IMR-90 (cell line): ENCODE data around the gene PLXNA4.

Experiments used
- MAZ ChIP-seq: IDR thresholded peaks from 2 replicates; pipeline ENCODE4 v1.6.1; 2012; ENCODE audit warnings: low read depth, mild to moderate bottlenecking, low read length, improper control_type of control experiment, moderate library complexity, borderline replicate concordance
- MXI1 ChIP-seq: IDR thresholded peaks from 2 replicates; pipeline ENCODE4 v1.6.1; 2012; ENCODE audit warnings: low read depth, mild to moderate bottlenecking, low read length, moderate library complexity, borderline replicate concordance
- NFE2L2 ChIP-seq: fragments of 150-350 bp; IDR thresholded peaks from 2 replicates; pipeline ENCODE4 v1.6.1; 2016; ENCODE audit warnings: low read depth, mild to moderate bottlenecking, low read length
- POLR2A ChIP-seq: IDR thresholded peaks from 2 replicates; pipeline ENCODE4 v1.6.1; 2012; ENCODE audit warnings: mild to moderate bottlenecking, low read depth, low read length
- RAD21 ChIP-seq: IDR thresholded peaks from 2 replicates; pipeline ENCODE4 v1.6.1; 2012; ENCODE audit warnings: low read length, improper control_type of control experiment
- SMC3 ChIP-seq: fragments of 150-350 bp; IDR thresholded peaks from 2 replicates; pipeline ENCODE4 v1.6.1; 2016; ENCODE audit warnings: low read depth, mild to moderate bottlenecking, antibody characterized with exemption, low read length, moderate library complexity
- TF ChIP-seq, protein P1 (sequence below): fragments of 150-350 bp; IDR thresholded peaks from 2 replicates; pipeline ENCODE4 v1.6.1; 2017; ENCODE audit warnings: mild to moderate bottlenecking, antibody characterized with exemption, low read length, low read depth
- TF ChIP-seq, protein P2 (sequence below): conservative IDR thresholded peaks from 2 replicates; pipeline ENCODE4 v1.5.1; 2012; ENCODE audit warnings: mild to moderate bottlenecking, low read depth, low read length, improper control_type of control experiment

DNA sequence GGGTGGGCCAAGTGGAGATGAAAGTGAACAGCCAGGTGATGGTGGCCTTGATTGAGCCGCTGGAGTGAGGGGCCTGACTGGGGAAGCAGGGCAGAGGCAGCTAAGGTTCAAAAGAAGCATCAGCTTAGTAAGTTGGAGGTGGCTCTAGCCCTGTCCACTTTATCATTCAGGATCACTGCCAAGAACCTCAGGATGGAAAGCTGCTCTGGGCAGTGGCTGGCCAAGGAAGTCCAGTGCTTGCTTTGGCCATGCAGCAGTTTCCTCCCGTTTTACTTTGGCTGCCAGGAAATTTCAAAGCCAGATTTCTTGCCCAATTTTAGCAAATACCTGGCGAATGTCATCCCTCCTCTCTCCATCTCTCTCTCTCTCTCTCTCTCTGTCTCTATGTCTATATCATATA is 384.9 kb downstream of the PLXNA4 start:
- TF ChIP-seq, protein P1, sequence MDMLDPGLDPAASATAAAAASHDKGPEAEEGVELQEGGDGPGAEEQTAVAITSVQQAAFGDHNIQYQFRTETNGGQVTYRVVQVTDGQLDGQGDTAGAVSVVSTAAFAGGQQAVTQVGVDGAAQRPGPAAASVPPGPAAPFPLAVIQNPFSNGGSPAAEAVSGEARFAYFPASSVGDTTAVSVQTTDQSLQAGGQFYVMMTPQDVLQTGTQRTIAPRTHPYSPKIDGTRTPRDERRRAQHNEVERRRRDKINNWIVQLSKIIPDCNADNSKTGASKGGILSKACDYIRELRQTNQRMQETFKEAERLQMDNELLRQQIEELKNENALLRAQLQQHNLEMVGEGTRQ, result no peak
- TF ChIP-seq, protein P2, sequence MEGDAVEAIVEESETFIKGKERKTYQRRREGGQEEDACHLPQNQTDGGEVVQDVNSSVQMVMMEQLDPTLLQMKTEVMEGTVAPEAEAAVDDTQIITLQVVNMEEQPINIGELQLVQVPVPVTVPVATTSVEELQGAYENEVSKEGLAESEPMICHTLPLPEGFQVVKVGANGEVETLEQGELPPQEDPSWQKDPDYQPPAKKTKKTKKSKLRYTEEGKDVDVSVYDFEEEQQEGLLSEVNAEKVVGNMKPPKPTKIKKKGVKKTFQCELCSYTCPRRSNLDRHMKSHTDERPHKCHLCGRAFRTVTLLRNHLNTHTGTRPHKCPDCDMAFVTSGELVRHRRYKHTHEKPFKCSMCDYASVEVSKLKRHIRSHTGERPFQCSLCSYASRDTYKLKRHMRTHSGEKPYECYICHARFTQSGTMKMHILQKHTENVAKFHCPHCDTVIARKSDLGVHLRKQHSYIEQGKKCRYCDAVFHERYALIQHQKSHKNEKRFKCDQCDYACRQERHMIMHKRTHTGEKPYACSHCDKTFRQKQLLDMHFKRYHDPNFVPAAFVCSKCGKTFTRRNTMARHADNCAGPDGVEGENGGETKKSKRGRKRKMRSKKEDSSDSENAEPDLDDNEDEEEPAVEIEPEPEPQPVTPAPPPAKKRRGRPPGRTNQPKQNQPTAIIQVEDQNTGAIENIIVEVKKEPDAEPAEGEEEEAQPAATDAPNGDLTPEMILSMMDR, result no peak
- TF ChIP-seq SMC3 (no peak), MXI1 (no peak), POLR2A (no peak), RAD21 (no peak), MAZ (no peak), NFE2L2 (no peak)
